ENCODE measurements around the gene ST6GALNAC3.
A peak's percentile ranks its signal among the peaks of the same experiment; 100 is the strongest.
"Not testable (repeated sequence)": the region's sequence is repeated elsewhere in the genome, so short reads cannot be mapped to it uniquely, and the experiment has no call there.

Gene ST6GALNAC3

DNA sequence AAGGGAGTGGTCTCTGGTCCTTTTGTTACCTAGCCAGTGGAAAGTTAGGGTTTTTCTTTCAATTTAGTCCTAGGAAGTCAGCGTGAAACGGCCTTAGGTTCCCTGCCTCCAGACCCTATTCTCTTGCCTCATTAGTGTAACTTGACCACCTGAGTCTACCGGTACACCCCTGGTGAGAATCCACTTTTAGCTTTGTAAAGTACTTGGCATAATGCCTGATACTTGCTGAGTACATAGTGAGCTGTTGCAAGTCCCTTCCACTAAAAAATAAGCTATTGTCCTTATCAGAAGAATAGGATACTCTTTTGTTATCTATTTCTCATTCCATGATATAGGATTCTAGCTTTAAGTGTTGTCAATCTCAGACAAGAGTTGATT is 228.8 kb downstream of the ST6GALNAC3 start:
- in situ Hi-C loops (cut with HindIII; ENCODE audit: low pct_unique_long_range_greater_than_20kb, low sequenced_read_pairs), result no loop called here
- DNase-seq (ENCODE audit: low read depth in 1 of 2, low spot score in 1 of 2), result no peak
- TF ChIP-seq JUND (IDR thresholded peaks at IDR 0.05; ENCODE audit: low read depth), result no peak

DNA sequence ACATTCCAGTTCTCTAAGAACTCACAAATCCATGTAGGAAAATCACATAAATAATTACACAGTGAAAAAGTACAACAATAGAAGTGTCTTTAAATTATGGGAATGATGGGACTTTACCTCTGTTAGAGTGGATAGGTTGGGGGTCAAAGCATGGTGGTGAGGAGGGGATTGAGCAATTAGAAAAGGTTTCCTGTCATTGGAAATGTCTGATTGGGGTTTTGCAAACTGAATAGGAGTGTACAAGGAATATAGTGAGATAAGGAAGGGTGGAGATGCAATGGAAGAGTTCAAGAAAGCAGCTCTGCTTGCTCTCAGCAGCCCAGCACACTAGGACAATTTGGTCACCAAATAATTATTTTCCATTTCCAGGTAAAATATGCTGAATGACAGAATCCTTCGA is 238.8 kb downstream of the ST6GALNAC3 start:
- no peak for TF ChIP-seq JUND (IDR thresholded peaks at IDR 0.05; ENCODE audit: low read depth)
- in situ Hi-C loops (cut with HindIII; ENCODE audit: low pct_unique_long_range_greater_than_20kb, low sequenced_read_pairs), result no loop called here
- no peak for DNase-seq (ENCODE audit: low read depth in 1 of 2, low spot score in 1 of 2)

DNA sequence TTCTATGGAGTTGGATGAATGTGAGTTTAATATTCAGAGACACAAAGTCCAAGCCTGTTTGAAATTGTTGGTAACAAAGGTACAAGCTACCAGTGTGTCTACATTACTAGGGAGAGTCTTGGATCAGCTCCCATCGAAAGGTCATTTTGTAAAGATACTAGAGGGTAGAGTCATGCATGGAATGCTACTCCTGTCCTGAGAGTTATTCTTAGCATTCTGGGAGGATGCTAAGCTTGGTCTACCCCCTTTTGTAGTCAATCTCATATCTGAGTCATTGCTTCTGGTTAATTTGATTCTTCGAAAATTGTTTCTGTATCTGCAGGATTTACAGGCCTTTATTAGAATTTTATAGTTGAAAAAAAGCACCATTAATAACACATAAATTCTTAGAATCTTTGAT is 240.2 kb downstream of the ST6GALNAC3 start:
- in situ Hi-C loops (cut with HindIII; ENCODE audit: low pct_unique_long_range_greater_than_20kb, low sequenced_read_pairs), result no loop called here
- DNase-seq (ENCODE audit: low read depth in 1 of 2, low spot score in 1 of 2), result no peak
- TF ChIP-seq JUND (IDR thresholded peaks at IDR 0.05; ENCODE audit: low read depth), result no peak

DNA sequence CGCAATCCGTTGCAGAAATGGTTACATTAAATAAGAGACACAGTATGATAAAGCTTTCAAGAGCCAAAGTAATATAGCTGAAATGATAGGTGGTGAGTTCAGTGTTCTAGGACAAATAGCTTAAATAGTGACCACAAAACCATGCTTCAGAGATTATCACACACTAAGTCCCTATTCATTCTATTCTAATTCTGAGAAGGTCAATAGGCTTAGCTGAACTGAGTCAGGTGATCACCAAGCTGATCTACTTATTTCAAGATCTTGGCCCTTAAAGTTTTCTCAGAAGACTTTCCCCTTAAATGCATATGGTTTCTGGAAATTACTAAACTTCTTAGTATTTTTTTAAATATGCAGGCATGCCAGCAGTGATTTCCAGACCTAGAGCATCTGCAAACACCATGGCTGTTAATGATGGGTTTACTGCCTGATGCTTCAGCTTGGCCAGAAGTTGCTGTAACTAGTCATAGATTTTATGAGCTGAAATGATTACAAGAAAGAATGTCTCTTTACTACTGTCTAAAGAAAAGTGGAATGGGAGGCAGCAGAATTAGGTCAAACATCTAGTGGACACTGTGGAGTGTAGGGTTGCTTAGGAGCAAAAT is 242.9 kb downstream of the ST6GALNAC3 start:
- no peak for DNase-seq (ENCODE audit: low read depth in 1 of 2, low spot score in 1 of 2)
- no peak for TF ChIP-seq JUND (IDR thresholded peaks at IDR 0.05; ENCODE audit: low read depth)

DNA sequence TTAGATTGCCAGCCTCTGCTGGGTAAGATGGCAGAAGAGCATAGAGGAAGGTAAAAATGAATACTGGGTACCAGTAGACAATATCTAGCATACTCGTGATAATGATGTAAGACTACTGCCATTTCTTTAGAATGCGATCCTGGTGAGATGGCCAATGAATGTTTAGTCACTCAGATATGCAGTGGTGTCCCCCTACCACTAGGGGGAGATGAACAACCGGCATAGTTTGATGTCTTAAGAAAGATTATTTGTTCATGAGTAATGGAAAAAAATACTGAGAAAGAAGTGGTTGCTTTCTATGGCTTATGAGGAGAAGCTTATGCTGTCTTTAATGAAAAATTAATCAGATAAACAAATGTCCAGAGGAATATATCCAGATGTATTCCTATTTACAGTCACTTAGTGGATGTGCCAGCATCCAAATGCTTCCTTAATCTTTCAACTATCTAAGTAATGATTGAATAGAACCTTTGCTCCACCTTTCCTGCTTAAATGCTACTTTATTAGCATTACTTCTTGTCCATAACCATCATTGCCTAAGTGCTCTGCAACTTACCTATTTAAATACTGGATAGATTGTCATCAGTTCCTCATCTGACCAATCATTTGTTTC is 256.6 kb downstream of the ST6GALNAC3 start:
- peak in 1 of 2 experiments; percentile 58 for DNase-seq (ENCODE audit: low read depth in 1 of 2, low spot score in 1 of 2)
- in situ Hi-C loops (cut with HindIII; ENCODE audit: low pct_unique_long_range_greater_than_20kb, low sequenced_read_pairs), result no loop called here
- TF ChIP-seq JUND (IDR thresholded peaks at IDR 0.05; ENCODE audit: low read depth), result no peak

More for the DNA sequence above, 242.9 kb downstream of the ST6GALNAC3 start:
- in situ Hi-C loops (cut with HindIII; ENCODE audit: low pct_unique_long_range_greater_than_20kb, low sequenced_read_pairs), result no loop called here

DNA sequence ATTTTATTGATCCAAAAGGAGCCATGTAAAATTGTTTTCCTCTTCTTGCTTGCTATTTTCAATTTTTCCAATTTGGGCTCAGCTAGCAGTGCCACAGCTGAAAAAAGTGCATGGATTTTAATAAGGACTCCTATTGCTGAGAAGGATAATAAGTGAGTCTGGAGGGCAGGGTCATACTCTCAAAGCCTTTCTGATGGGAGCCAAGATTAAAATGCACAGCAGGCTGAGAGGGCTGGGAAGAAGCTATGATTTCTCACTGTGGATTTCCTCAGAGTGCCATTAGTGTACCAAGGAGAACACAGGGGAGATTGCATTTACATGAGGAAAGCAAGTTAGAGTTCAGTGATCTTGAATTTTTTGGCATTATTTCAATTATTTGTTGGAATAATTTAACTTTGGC is 261.3 kb downstream of the ST6GALNAC3 start:
- no peak for DNase-seq (ENCODE audit: low read depth in 1 of 2, low spot score in 1 of 2)
- in situ Hi-C loops (cut with HindIII; ENCODE audit: low pct_unique_long_range_greater_than_20kb, low sequenced_read_pairs), result no loop called here

DNA sequence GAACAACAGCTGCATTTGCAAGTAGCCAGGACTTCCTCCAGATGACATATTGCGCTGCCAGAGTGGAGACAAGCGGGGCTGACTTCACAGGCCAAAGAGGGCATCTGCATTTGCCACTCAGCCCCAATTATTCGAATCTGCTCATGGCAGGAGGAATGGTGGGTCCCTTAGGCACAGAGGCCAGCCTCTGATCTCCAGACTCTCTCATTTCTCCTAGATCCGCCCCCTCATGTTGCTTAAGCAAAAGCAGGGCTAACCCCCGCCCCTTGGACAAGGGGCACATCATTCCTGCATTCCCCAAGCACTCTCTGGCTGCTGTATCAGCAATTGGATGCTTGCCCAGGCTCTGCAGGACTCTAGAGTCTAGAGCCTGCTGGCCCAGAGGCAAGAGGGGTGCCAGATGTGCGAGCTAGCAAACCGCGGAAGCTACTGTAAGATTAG is 262.4 kb downstream of the ST6GALNAC3 start:
- no peak for TF ChIP-seq JUND (IDR thresholded peaks at IDR 0.05; ENCODE audit: low read depth)
- in situ Hi-C loops (cut with HindIII; ENCODE audit: low pct_unique_long_range_greater_than_20kb, low sequenced_read_pairs), result no loop called here
- no peak for DNase-seq (ENCODE audit: low read depth in 1 of 2, low spot score in 1 of 2)

More for the DNA sequence above, 261.3 kb downstream of the ST6GALNAC3 start:
- no peak for TF ChIP-seq JUND (IDR thresholded peaks at IDR 0.05; ENCODE audit: low read depth)

DNA sequence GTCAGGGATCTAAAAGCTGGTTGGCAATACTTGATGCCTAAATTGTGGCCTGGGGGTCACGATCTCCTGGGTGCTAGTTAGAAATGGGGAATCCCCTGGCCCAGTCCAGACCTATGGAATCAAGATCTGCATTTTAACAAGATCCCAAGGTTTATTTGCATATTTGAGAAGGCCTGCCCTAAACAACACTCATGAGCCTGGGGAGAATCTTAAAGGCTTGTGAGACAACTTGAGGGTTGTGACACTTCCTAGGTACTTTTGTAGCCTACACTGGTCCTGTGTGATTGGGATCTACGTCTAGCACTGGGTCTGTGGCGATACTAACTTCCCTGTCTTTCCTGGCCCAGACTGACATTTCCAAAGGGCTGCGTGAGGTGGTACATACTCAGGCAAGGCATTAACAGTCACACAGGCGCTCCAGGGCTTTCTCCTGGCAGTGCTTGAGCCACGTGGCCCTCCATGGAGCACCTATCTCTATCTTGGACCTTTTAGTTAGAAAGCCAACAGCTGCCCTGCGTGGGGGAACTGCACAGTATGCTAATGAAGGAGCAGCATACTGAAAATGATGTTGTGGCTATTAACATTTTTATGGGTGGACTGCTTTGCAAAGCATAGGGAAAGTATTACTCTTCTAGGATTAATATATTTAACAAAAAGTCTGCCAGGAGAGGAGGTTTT is 263.1 kb downstream of the ST6GALNAC3 start:
- in situ Hi-C loops (cut with HindIII; ENCODE audit: low pct_unique_long_range_greater_than_20kb, low sequenced_read_pairs), result no loop called here
- DNase-seq (ENCODE audit: low read depth in 1 of 2, low spot score in 1 of 2), result no peak

DNA sequence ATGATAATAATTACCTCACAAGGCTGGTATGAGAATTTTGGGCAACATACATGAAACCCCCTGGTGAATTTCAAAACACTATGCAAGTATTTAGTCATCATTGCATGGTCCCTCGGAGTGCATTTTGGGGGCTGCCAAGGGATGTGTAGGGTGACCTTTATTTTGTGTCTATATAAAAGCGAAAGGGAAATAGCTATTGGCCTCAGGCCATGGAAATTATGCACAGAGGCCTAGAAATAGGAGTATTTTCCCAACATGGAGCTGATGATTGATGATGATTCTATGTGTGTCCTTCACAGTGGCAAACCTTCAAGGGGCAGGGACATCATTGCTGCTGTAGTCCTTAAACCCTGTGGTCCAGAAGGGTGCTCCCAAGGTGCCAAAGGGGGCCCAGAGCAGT is 265.5 kb downstream of the ST6GALNAC3 start:
- no peak for DNase-seq (ENCODE audit: low read depth in 1 of 2, low spot score in 1 of 2)
- in situ Hi-C loops (cut with HindIII; ENCODE audit: low pct_unique_long_range_greater_than_20kb, low sequenced_read_pairs), result no loop called here
- no peak for TF ChIP-seq JUND (IDR thresholded peaks at IDR 0.05; ENCODE audit: low read depth)

More for the DNA sequence above, 263.1 kb downstream of the ST6GALNAC3 start:
- TF ChIP-seq JUND (IDR thresholded peaks at IDR 0.05; ENCODE audit: low read depth), result no peak

DNA sequence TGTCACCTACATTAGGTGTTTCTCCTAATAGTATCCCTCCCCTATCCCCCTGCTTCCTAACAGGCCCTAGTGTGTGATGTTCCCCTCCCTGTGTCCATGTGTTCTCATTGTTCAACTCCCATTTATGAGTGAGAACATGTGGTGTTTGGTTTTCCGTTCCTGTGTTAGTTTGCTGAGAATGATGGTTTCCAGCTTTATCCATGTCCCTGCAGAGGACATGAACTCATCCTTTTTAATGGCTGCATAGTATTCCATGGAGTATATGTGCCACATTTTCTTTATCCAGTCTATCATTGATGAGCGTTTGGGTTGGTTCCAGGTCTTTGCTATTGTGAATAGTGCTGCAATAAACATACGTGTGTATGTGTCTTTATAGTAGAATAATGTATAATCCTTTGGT is 267.3 kb downstream of the ST6GALNAC3 start:
- in situ Hi-C loops (cut with HindIII; ENCODE audit: low pct_unique_long_range_greater_than_20kb, low sequenced_read_pairs); DNase-seq (ENCODE audit: low read depth in 1 of 2, low spot score in 1 of 2): not testable (repeated sequence)

DNA sequence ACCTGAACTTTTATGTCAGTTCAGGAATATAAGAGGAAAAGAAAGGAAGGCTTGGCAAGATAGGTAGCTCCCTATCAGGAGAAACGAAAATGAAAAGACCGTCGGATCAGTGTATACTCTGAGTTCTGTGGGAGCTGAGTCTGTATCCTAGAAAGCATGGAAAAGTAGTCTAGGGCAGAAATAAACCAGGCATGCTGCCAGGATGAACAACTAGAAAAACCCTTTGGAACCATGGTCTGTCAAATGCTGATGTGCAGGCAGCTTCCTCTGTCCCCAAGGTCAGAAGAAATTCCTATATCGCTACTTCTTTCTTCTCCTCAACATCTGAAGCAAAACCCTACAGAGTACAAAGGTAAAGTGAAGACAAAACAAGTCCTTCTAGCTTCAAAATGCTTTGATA is 268.8 kb downstream of the ST6GALNAC3 start:
- TF ChIP-seq JUND (IDR thresholded peaks at IDR 0.05; ENCODE audit: low read depth), result no peak
- DNase-seq (ENCODE audit: low read depth in 1 of 2, low spot score in 1 of 2), result no peak
- in situ Hi-C loops (cut with HindIII; ENCODE audit: low pct_unique_long_range_greater_than_20kb, low sequenced_read_pairs), result no loop called here

DNA sequence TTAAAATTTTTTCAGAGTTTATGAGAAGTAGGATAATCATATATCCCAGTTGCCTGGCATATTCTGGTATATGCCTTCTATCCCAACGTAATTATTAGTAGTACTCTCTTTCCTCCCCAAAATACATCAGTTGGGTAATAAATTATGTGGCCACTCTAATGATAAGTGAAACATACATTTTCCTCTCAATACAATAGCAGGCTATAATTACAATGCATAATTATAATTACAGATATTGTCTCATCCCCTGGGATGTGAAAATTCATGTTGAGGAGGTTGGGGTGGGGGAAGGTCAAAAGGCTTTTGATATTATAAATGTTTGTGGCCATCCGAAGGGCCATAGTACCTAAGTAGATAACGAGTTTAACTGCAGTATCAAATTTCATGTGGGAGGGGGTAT is 277.1 kb downstream of the ST6GALNAC3 start:
- DNase-seq (ENCODE audit: low read depth in 1 of 2, low spot score in 1 of 2), result no peak
- in situ Hi-C loops (cut with HindIII; ENCODE audit: low pct_unique_long_range_greater_than_20kb, low sequenced_read_pairs), result no loop called here
- no peak for TF ChIP-seq JUND (IDR thresholded peaks at IDR 0.05; ENCODE audit: low read depth)

DNA sequence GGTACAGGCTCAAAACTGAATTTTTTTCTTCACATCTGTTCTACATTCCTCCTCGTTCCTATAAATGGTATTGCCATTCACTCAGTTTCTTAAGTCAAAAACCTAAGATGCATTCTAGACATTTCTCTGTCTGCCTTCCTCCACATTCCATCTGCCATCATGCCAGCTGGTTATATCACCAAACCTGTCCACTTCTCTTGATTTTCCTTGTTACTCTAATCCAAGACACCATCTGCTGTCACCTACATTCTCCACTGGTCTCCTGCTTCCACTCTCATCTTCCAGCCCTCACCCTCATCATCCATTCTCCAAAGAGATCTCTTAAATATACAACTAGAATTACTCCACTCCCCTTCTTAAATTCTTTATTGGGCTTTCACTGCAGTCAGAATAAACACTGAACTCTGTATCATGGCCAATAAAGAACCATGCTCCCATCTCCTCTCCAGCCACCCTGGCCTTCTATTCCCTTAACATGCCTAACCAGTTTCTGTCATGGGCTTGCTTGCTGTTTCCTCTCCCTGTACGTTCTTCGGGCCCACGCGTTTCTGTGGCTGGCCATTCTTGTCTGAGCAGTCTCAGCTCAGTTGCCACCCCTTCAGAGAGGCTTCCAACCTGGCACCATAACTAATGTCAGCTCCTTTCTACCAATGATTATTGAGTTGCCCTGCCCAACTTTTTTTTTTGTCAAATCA is 278.3 kb downstream of the ST6GALNAC3 start:
- in situ Hi-C loops (cut with HindIII; ENCODE audit: low pct_unique_long_range_greater_than_20kb, low sequenced_read_pairs), result no loop called here
- TF ChIP-seq JUND (IDR thresholded peaks at IDR 0.05; ENCODE audit: low read depth), result no peak
- DNase-seq (ENCODE audit: low read depth in 1 of 2, low spot score in 1 of 2), result no peak

All from T47D (cell line).